Measurements from ENCODE around the gene MVD. TPM values are rescaled to one million over a fixed set of nuclear protein-coding genes. Genes with fewer than 3 reads are reported as not detected.

MVD gene
- total RNA-seq, 1 donor from 2014 or later: 123 TPM

- H3K27me3 Mint-ChIP-seq (ENCODE audit: unreplicated experiment): peaks cover 28% of the 10 kb centered on the region
- TF ChIP-seq CTCF (IDR thresholded peaks at IDR 0.05; ENCODE audit: unreplicated experiment): no peak
- no peak for DNase-seq (ENCODE audit: low spot score)
- H3K36me3 Mint-ChIP-seq (ENCODE audit: low read depth, unreplicated experiment): peaks cover 21% of the 10 kb centered on the region
- H3K4me1 Mint-ChIP-seq (ENCODE audit: unreplicated experiment): peaks cover 37% of the 10 kb centered on the region
- H3K9me3 Mint-ChIP-seq (ENCODE audit: unreplicated experiment): no peaks in the 10 kb centered on the region
- peak overlapping the region; percentile 90 for H3K4me3 Mint-ChIP-seq (ENCODE audit: unreplicated experiment)
- H3K27ac Mint-ChIP-seq (ENCODE audit: unreplicated experiment): peak overlapping the region; percentile 54
Observed at GRCh38 chr16:88706965-88707826, 44.3 kb upstream of the MVD start.

- H3K27me3 Mint-ChIP-seq (ENCODE audit: unreplicated experiment): peaks cover 28% of the 10 kb centered on the region
- H3K36me3 Mint-ChIP-seq (ENCODE audit: low read depth, unreplicated experiment): peaks cover 17% of the 10 kb centered on the region
- H3K27ac Mint-ChIP-seq (ENCODE audit: unreplicated experiment): peak within 1 kb of the TSS; percentile 93
- H3K4me1 Mint-ChIP-seq (ENCODE audit: unreplicated experiment): peaks cover 45% of the 10 kb centered on the region
- DNase-seq (ENCODE audit: low spot score): peak; percentile 93
- H3K4me3 Mint-ChIP-seq (ENCODE audit: unreplicated experiment): peak within 1 kb of the TSS; percentile 95
- no peaks in the 10 kb centered on the region for H3K9me3 Mint-ChIP-seq (ENCODE audit: unreplicated experiment)
- TF ChIP-seq CTCF (IDR thresholded peaks at IDR 0.05; ENCODE audit: unreplicated experiment): no peak
Observed at GRCh38 chr16:88706229-88706964, 43.5 kb upstream of the MVD start, which contains the start of the genes CTU2 and RNF166. Gene CTU2 (plus strand): TSS chr16:88706503. CDS start chr16:88706531, 28 bp downstream. Gene RNF166 (minus strand): TSS chr16:88706408. CDS start chr16:88706325, 83 bp downstream.

- TF ChIP-seq CTCF (IDR thresholded peaks at IDR 0.05; ENCODE audit: unreplicated experiment): no peak
- H3K27ac Mint-ChIP-seq (ENCODE audit: unreplicated experiment): peak overlapping the region; percentile 93
Observed at GRCh38 chr16:88705801-88706228, 42.9 kb upstream of the MVD start.

GRCh38 chr16:88705076-88705684 lies 42.3 kb upstream of the MVD start:
- H3K9me3 Mint-ChIP-seq (ENCODE audit: unreplicated experiment): no peaks in the 10 kb centered on the region
- TF ChIP-seq CTCF (IDR thresholded peaks at IDR 0.05; ENCODE audit: unreplicated experiment): no peak
- peak overlapping the region; percentile 98 for H3K27ac Mint-ChIP-seq (ENCODE audit: unreplicated experiment)
- peaks cover 17% of the 10 kb centered on the region for H3K36me3 Mint-ChIP-seq (ENCODE audit: low read depth, unreplicated experiment)
- no peak for DNase-seq (ENCODE audit: low spot score)
- H3K4me3 Mint-ChIP-seq (ENCODE audit: unreplicated experiment): peak overlapping the region; percentile 95
- H3K27me3 Mint-ChIP-seq (ENCODE audit: unreplicated experiment): peaks cover 27% of the 10 kb centered on the region
- peaks cover 49% of the 10 kb centered on the region for H3K4me1 Mint-ChIP-seq (ENCODE audit: unreplicated experiment)

More at GRCh38 chr16:88705801-88706228, 42.9 kb upstream of the MVD start:
- no peak for DNase-seq (ENCODE audit: low spot score)
- Mint-ChIP-seq H3K9me3 (ENCODE audit: unreplicated experiment) (no peaks in the 10 kb centered on the region), H3K27me3 (ENCODE audit: unreplicated experiment) (peaks cover 28% of the 10 kb centered on the region), H3K4me3 (ENCODE audit: unreplicated experiment) (peak overlapping the region; percentile 95), H3K36me3 (ENCODE audit: low read depth, unreplicated experiment) (peaks cover 17% of the 10 kb centered on the region), H3K4me1 (ENCODE audit: unreplicated experiment) (peaks cover 47% of the 10 kb centered on the region)
